Activated CD8-positive, alpha-beta T cell treated with anti-CD3 and anti-CD28 coated beads for 36 hours (primary cell): Measurements from ENCODE around the gene CLCN2. TPM values are rescaled to one million over a fixed set of nuclear protein-coding genes. Genes with fewer than 3 reads are reported as not detected.

Source experiments
- ATAC-seq: fragments of 200-7000 bp; cut with Tn5 transposase; one replicate; pipeline ENCODE4 v1.10.0; 2021; ENCODE audit warnings: mild to moderate bottlenecking, moderate library complexity
- CTCF ChIA-PET: fragments of 350-600 bp; sonication (Branson Sonifier 250); formaldehyde crosslinking; loops from one replicate; lab custom pipeline; 2021; ENCODE audit warnings: antibody characterized with exemption; lab: Charles Lee
- POLR2A ChIA-PET: fragments of 350-600 bp; sonication (Branson Sonifier 250); formaldehyde crosslinking; loops from one replicate; lab custom pipeline; 2021; ENCODE audit warnings: antibody characterized with exemption; lab: Charles Lee
- DNase-seq: peaks from one replicate; pipeline ENCODE4 v3.0.0-alpha.2; 2020
- H3K27ac Mint-ChIP-seq: one replicate; pipeline ENCODE4 v1.8.0; 2021; ENCODE audit warnings: mild to moderate bottlenecking, mixed read lengths
- H3K27me3 Mint-ChIP-seq: one replicate; pipeline ENCODE4 v1.8.0; 2021; ENCODE audit warnings: mixed read lengths
- H3K36me3 Mint-ChIP-seq: one replicate; pipeline ENCODE4 v1.8.0; 2021; ENCODE audit warnings: low read depth, mixed read lengths
- H3K4me1 Mint-ChIP-seq: one replicate; pipeline ENCODE4 v1.8.0; 2021; ENCODE audit warnings: low read depth, mixed read lengths
- H3K4me3 Mint-ChIP-seq: one replicate; pipeline ENCODE4 v1.8.0; 2021; ENCODE audit warnings: mild to moderate bottlenecking, moderate library complexity, mixed read lengths
- H3K9me3 Mint-ChIP-seq: one replicate; pipeline ENCODE4 v1.8.0; 2021; ENCODE audit warnings: mixed read lengths
- CTCF ChIP-seq: fragments of 200-600 bp; IDR thresholded peaks from one replicate; pipeline ENCODE4 v1.8.0; 2022; ENCODE audit warnings: antibody characterized with exemption, mild to moderate bottlenecking
- intact Hi-C: fragments of 100-400 bp; cut with micrococcal nuclease; formaldehyde crosslinking; loops from one replicate; pipeline ENCODE4 v1.10.0; 2022
- total RNA-seq, 2 experiments: library from RNA; stranded (reverse); gene quantifications; one replicate each; pipeline ENCODE4 v1.2.3, GENCODE V29; 2021

The CLCN2 gene
- total RNA-seq, 2 experiments from 2014 or later: 4.0 to 4.2 TPM

- ATAC-seq: no peak
- Mint-ChIP-seq H3K4me3 (no peak overlapping the region), H3K27me3 (peaks cover 31% of the 10 kb centered on the region), H3K4me1 (peaks cover 3% of the 10 kb centered on the region), H3K36me3 (no peaks in the 10 kb centered on the region), H3K27ac (no peak overlapping the region), H3K9me3 (no peaks in the 10 kb centered on the region)
- intact Hi-C loops: no loop called here
- no peak for DNase-seq
- ChIA-PET POLR2A (no interaction called here), CTCF (interaction anchor here (1.2 to 2.7 kb wide), 3 partner anchors 13 to 129 kb away, joined by 3 to 14 read pairs (median 3); no protein-coding TSS in a partner anchor)
- no peak for TF ChIP-seq CTCF
Measured at GRCh38 chr3:184384856-184385422, 23.5 kb upstream of the CLCN2 start.

- ChIA-PET POLR2A (no interaction called here), CTCF (interaction anchor here (1.2 to 2.7 kb wide), 3 partner anchors 12 to 130 kb away, joined by 3 to 14 read pairs (median 3); no protein-coding TSS in a partner anchor)
- H3K4me1 Mint-ChIP-seq: peaks cover 3% of the 10 kb centered on the region
- H3K27me3 Mint-ChIP-seq: peaks cover 32% of the 10 kb centered on the region
- no peak overlapping the region for H3K27ac Mint-ChIP-seq
- intact Hi-C loops: no loop called here
- no peak for ATAC-seq
- TF ChIP-seq CTCF: no peak
- no peak overlapping the region for H3K4me3 Mint-ChIP-seq
- H3K36me3 Mint-ChIP-seq: no peaks in the 10 kb centered on the region
- no peaks in the 10 kb centered on the region for H3K9me3 Mint-ChIP-seq
- DNase-seq: no peak
Measured at GRCh38 chr3:184384342-184384741, 22.9 kb upstream of the CLCN2 start.

- peaks cover 42% of the 10 kb centered on the region for H3K27me3 Mint-ChIP-seq
Measured at GRCh38 chr3:184383033-184383740, 21.8 kb upstream of the CLCN2 start.

DNA sequence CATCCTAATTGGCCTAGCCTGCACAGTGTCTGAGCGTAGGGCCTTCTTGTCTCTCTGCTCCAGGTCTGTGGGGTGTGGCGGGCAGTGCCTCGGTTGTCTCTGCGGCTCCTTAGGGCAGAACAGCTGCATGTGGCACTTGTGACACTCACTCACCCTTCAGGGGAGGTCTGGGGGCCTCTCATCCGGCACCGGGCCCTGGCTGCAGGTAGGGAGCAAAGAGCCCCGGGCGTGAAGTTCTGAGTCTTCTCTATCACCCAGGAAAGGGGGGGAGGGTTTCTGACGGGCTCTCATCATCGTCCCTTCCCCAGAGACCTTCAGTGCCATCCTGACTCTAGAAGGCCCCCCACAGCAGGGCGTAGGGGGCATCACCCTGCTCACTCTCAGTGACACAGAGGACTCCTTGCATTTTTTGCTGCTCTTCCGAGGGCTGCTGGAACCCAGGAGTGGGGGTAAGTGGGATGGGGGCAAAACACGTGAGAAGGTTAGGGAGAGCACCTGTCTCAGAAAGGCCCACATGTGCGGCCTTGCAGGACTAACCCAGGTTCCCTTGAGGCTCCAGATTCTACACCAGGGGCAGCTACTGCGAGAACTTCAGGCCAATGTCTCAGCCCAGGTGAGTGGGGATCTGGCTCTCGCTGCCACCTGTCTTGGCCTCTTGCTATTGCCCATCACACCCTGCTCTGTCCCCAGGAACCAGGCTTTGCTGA is 21.1 kb upstream of the CLCN2 start:
- ChIA-PET POLR2A (interaction anchor here (0.6 kb wide), 1 partner anchor 31 kb away, joined by 3 read pairs; no protein-coding TSS in a partner anchor), CTCF (interaction anchor here (1.3 to 2.3 kb wide), 2 partner anchors 11 kb away, joined by 3 to 12 read pairs; no protein-coding TSS in a partner anchor)
- TF ChIP-seq CTCF: no peak
- Mint-ChIP-seq H3K27me3 (peaks cover 47% of the 10 kb centered on the region), H3K9me3 (no peaks in the 10 kb centered on the region), H3K4me3 (no peak overlapping the region), H3K36me3 (no peaks in the 10 kb centered on the region), H3K4me1 (peaks cover 3% of the 10 kb centered on the region), H3K27ac (no peak overlapping the region)
- DNase-seq (no peak), ATAC-seq (no peak)
- intact Hi-C loops: no loop called here

More at GRCh38 chr3:184383033-184383740, 21.8 kb upstream of the CLCN2 start:
- POLR2A ChIA-PET: no interaction called here
- peaks cover 3% of the 10 kb centered on the region for H3K4me1 Mint-ChIP-seq
- DNase-seq (no peak), ATAC-seq (no peak)
- H3K27ac Mint-ChIP-seq: no peak overlapping the region
- intact Hi-C loops: no loop called here
- no peaks in the 10 kb centered on the region for H3K9me3 Mint-ChIP-seq
- no peaks in the 10 kb centered on the region for H3K36me3 Mint-ChIP-seq
- H3K4me3 Mint-ChIP-seq: no peak overlapping the region
- TF ChIP-seq CTCF: no peak
- CTCF ChIA-PET: interaction anchor here (1.3 kb wide), 1 partner anchor 12 kb away, joined by 3 read pairs; no protein-coding TSS in a partner anchor
